ELF-1 (cell line): ENCODE data around the gene SECISBP2L.

Source experiments
- DNase-seq: peaks from one replicate; pipeline ENCODE4 v3.0.0-alpha.2; 2016; ENCODE audit warnings: low read depth, low spot score

SECISBP2L gene

GRCh38 chr15:49058559-49058958 lies 12.3 kb upstream of the SECISBP2L start:
- DNase-seq: no peak

DNA sequence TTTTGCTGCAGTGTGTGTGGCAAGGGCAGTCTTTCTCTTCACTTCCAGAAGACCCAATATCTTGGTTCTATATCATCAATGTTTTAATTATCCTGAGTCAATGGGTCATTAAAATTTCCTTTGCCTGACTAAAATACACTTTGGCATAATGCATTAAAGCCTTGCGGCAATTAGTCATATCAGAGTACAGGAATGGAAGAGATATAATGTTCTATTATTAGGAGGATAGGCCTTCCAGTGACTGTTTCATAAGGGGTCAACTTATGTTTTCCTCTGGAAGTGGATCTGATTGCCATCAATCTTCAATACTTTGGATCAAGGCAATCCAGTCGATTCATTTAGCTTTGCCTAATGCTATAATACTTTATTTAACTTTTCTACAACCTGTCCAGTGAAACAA lies 9.4 kb upstream of the SECISBP2L start:
- DNase-seq: no peak

- no peak for DNase-seq
These were observed 6.4 kb upstream of the SECISBP2L start for GRCh38 chr15:49052662-49053061.

DNA sequence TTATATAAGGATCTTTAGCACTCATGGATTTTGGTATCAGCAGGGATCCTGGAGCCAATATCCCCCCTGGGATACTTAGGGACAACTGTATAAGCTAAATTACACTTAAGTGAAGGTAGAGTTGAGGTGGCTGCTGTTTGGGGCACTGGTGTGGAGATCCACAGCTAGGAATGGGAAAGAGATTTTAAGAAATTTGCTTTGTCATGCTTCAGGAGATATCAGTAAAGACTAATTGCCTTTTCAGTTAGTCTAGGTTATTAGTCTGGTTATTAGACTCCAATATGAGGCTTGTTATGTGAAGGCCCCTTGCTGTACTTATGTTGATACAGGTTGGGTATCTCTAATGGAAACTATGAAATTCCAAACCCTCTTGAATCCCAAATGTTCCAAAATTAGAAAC lies 1.2 kb upstream of the SECISBP2L start:
- DNase-seq: no peak

GRCh38 chr15:49045751-49046219 lies 461 bp downstream of the SECISBP2L start:
- no peak for DNase-seq

DNA sequence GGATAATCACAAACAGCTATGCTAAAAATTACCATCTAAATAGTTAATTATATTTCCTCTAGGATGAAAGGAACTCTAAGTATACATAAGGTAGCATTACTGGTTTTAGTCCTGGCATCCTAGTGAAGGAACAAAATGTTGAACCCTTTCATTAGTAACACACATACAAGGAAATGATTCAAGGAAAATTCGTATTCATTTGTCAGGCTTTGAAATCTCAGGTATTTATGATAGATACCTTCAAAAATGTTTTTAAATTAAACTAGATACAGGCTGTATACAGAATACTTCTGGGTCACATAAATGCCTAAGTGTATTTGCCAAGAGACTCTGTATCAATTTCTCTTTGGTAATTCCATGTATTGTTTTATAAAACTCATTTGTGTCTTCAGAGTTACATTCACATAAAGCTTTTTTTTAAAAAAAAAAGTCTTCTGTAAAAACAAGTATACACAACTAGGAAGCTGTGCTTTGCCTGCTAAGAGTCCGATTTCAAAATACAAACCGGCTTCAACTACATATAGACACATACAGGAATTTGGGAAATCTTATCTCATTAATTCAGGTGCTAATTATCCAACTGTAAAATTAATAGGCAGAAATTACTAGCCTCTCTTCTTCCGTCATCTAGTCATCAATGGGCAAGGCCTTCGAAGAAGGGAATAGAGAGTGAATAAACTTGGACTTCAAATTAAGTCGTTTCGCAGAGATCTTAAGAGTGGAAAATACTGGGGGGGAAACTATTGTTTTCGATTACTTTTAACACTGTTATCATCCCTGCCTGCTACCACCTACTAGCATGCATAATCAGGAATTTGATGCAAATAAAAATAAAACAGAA lies 1.3 kb downstream of the SECISBP2L start:
- DNase-seq: no peak

GRCh38 chr15:49044002-49044401 lies 2.2 kb downstream of the SECISBP2L start:
- DNase-seq: no peak

DNA sequence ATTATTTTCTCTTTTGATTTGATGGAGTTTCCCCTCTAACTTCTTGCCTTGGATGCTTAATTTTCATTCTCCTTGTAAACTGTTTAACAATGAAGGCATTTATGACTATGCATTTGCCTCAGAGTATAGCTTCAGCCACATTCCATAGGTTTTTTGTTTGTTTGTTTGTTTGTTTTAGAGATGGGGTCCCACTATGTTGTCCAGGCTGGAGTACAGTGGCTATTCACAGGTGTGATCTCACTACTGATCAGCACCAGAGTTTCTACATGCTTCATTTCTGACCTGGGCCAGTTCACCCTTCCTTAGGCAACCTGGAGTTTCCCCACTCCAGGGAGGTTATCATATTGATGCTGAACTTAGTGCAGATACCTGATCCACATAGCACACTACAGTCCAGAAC lies 4.1 kb downstream of the SECISBP2L start:
- DNase-seq: no peak

GRCh38 chr15:49041426-49041825 lies 4.8 kb downstream of the SECISBP2L start:
- no peak for DNase-seq

- no peak for DNase-seq
These were observed 6.1 kb downstream of the SECISBP2L start for GRCh38 chr15:49040151-49040550.

DNA sequence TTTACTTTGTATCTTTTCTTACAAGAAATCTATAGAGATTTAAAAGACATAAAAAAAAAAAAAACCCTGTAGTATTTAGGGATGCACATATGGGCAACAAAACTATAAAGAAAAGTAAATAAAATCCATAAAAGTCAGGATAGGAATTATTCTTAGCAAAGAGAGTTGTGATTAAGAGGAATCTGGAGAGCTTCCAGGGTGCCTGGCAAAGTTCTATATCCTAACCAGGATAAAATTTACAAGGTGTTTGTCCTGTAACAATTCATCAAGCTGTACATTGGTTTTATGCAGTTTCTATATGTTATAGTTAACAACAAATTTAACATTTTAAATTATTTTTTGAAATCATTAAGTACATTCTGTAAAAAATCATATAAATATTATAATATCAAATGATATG lies 7.9 kb downstream of the SECISBP2L start:
- DNase-seq: no peak

GRCh38 chr15:49037546-49037940 lies 8.7 kb downstream of the SECISBP2L start:
- DNase-seq: no peak

GRCh38 chr15:49036650-49037545 lies 9.3 kb downstream of the SECISBP2L start:
- DNase-seq: no peak

GRCh38 chr15:49035825-49036224 lies 10.4 kb downstream of the SECISBP2L start:
- DNase-seq: no peak

- no peak for DNase-seq
These were observed 13.6 kb downstream of the SECISBP2L start for GRCh38 chr15:49032601-49033145.

- DNase-seq: no peak
These were observed 14.4 kb downstream of the SECISBP2L start for GRCh38 chr15:49031804-49032203.

- no peak for DNase-seq
These were observed 19.5 kb downstream of the SECISBP2L start for GRCh38 chr15:49026700-49027099.

GRCh38 chr15:49024840-49025239 lies 21.4 kb downstream of the SECISBP2L start:
- no peak for DNase-seq

- no peak for DNase-seq
These were observed 22.9 kb downstream of the SECISBP2L start for GRCh38 chr15:49023354-49023753.

GRCh38 chr15:49015896-49016295 lies 30.4 kb downstream of the SECISBP2L start:
- no peak for DNase-seq

GRCh38 chr15:48999314-48999713 lies 46.9 kb downstream of the SECISBP2L start:
- DNase-seq: no peak

GRCh38 chr15:48996276-48996675 lies 50.0 kb downstream of the SECISBP2L start:
- no peak for DNase-seq
